Measurements from ENCODE around the gene DDX4.
"Not testable (repeated sequence)": the region's sequence is repeated elsewhere in the genome, so short reads cannot be mapped to it uniquely, and the experiment has no call there.

The DDX4 gene

DNA sequence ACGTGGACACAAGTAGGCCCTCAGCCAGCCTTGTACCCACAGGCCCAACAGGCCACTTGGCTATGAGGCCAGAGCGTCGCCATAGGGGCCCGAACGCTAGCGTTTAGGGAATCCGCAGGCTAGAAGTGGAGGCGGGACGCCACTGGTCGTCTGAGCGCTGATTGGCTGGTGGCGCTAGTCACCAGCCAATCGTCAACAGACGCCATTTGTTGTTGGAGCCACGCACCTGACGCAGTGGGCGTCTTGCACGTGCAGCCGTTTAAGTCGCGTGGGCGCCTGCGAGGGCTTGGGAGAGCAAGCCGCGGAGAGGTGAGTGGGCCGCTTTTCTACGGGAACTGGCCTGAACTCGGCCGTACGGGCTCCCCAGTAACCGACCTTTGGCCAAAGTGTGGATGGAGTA lies at the start of gene DDX4:
Gene DDX4, plus strand, starts transcription at position 269 of the 400 bp plus-strand sequence. CDS start 903 bp downstream, outside the sequence.
- DNase-seq (ENCODE audit: low spot score), result no peak

DNA sequence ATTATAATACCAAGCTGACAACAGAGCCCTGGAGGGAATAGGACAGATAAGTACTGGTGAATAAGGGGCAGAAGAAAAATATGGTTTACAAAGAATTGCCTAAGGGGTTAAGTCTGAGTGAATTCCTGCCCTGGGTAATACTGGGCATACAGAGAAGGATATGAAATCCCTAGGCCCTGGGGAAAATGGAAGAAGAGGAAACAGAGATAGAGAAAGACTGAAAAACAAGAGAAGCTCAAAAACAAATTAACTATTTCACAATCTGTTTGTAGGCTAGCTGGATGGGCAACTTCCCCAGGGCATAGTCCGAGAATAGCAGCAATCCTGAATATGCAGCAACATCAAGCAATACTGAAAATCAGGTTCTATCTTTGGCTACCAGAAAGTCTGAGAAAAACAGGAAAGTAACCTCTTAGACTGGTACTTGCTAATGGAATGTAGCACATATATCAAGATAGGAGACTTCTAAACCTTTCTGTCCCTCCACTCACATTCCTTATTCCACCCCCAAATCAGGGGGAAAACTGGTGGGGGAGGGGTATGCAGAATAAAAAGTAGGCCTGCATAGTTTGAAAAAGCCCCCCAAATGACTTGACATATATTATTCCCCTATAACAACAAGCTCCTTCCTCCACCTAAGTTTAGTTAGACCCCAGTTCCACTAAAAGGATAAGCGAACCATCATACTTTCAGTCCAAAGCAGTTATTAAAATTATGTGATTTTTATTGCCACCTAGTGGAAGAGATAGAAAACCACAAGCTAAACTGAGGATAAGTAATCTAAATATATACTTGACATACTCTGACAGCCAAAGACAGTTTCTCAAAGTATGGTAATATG lies 46.4 kb upstream of the DDX4 start:
- DNase-seq (ENCODE audit: low spot score), result peak; percentile 40

DNA sequence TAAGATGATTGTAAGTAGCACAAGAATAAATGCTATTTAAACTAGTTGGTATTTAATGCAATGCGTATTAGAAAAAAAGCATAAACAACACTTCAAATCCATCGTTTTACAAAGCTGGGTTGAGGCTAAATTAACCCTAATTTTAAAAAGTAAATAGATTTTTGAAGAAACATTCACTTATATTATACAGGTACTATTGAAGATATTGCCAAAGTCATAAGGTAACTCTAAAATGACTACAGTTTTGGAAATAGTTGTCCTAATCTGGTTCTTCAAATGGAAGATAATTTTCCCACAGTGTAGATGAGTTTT lies 45.8 kb upstream of the DDX4 start:
- no peak for DNase-seq (ENCODE audit: low spot score)

DNA sequence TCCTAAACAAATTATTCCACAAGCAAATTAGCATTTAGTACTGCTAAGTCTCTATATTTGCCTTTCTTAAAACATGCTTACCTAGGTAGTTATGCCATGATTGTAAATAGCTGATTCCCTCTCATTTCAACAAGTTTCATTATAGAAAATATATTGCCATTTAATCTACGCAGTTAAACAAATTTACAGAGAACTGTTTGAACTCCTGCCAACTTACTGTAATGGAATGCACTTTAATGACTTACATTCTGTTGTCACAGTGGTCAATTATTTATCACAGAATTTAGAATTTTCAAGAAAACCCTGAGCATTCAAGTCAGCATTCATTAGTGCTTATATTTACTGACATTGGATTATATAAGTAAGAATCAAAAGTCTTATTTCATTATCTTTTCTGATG lies 45.4 kb upstream of the DDX4 start:
- no peak for DNase-seq (ENCODE audit: low spot score)

DNA sequence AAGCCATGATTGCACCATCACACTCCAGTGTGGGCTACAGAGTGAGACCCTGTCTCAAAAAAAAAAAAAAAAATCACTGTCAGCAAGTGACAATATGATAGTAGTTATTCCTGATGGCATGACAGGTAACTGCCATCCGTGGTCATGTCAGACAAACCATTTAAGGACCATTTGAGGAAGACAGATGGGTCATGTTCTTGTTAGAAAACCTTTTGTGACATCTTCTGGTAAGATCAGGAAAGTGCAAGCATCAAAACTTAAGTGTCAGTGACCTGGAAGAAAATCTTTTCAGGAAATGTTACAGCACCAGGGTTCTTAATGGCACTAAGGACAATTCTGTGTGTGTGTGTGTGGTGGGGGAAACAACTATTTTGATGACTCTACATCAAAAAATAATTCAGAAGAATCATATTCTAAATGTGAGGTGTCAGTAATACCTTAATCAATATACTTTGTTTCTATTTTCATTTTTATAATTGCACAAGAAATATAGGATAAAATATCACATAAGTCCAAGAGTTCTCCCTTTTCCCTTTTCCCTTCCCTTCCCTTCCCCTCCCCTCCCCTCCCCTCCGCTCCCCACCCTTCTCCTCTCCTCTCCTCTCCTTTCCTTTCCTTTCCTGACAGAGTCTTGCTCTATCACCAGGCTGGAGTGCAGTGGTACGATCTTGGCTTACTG lies 43.6 kb upstream of the DDX4 start:
- DNase-seq (ENCODE audit: low spot score), result no peak

DNA sequence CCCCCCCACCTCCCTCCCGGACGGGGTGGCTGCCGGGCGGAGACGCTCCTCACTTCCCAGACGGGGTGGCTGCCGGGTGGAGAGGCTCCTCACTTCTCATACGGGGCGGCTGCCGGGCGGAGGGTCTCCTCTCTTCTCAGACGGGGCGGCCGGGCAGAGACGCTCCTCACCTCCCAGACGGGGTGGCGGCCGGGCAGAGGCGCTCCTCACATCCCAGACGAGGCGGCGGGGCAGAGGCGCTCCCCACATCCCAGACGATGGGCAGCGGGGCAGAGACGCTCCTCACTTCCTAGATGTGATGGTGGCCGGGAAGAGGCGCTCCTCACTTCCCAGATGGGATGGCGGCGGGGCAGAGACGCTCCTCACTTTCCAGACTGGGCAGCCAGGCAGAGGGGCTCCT lies 41.2 kb upstream of the DDX4 start:
- DNase-seq (ENCODE audit: low spot score), result not testable (repeated sequence)

DNA sequence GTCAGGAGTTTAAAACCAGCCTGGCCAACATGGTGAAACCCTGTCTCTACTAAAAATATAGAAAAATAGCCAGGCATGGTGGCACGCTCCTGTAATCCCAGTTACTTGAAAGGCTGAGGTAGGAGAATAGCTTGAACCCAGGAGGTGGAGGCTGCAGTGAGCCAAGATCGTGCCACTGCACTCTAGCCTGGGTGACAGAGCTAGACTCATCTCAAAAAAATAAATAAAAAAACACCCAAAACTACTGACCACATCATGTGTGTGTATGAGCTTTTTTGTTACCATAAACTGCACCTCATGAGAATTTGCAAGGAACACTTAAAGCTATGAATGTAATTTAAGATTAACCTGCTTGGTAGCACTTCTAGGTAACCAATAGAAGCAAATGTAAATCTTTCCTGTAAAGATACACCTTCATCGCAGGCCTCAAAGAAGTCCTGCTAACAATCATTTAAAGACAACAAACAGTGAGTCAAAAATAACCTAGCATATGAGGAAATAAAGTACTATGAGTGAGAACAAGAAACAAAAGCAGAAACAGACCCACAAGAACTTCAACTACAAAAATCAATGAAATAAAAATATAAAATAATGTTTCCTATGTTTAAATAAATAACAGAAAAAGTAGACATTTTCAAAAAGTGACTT lies 38.7 kb upstream of the DDX4 start:
- no peak for DNase-seq (ENCODE audit: low spot score)

DNA sequence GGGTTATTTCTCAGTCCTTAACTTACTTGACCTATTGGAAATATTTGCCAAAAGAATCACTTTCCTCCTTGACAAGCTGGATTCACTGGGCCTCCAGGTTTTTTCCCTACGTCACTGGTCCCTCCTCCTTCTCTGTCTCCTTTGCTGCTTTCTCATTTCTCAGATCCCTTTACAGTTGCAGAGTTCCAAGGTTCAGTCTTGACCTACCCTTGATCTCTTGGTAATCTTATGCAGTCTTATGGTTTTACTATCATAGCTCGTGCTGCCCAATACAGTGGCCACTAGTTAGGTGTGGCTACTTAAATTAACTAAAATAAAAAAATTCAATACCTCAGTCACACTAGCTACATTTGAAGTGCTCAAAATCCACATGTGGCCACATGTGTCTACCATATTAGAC lies 37.1 kb upstream of the DDX4 start:
- no peak for DNase-seq (ENCODE audit: low spot score)

DNA sequence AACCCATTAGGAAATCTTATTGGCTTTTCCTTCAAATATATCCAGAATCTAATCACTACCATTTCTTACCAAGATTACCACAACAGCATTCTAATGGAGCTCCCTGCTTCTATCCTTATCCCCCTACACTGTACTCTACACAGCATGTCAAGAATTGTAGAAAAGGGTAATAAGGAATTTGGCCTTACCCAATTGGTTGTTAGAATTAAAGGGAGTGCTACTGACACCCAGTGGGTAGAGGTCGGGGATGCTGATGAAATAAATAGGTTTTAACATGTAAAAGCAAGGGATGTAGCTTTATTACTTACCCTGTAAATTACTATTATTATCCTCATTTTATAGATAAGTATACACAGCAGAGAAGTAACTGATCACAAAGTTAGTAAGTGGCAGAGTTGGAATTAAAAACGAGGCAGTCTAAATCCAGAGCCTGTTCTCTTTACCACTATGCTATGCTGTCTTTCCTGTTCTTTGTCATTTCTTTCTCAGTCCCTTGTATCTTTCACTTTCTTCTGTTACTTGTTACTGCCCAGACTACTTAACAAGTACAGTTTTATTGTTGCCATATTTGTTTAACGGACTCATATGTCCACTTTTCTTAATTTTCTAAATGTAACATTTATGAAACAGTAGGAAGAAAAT lies 36.3 kb upstream of the DDX4 start:
- no peak for DNase-seq (ENCODE audit: low spot score)

DNA sequence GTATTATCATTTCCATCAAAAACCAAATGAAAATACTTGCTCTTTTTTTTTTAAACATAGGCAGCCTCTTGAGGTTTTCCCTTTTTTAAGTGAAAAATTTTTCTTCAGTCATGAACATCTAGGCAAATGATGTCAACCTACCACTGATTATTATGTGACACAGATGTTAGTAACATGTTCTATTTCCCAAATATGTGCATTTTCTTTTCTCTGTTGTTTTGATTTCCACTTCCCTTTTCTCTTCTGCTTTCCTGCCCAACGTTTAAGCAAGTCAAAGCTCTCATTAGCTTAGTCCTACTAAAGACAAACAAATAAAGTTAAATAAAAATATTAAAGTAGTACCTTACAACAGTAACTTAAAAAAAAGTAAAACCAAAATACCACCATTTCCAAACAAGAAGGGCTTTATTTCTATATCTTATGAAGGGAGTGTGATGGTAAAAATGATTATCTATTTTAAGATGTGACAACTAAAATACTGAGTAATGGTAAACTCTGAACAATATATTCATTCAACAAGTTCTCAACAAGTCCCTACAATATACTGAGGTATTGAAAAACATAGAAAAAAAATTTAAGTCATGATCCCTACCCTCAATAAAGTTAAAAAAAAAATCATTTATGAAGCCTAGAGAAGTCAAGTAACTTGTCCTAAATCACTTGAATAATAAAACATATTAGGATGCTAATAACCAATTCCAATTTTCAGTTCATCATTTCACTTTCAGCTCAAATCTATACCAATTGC lies 35.1 kb upstream of the DDX4 start:
- DNase-seq (ENCODE audit: low spot score), result no peak

DNA sequence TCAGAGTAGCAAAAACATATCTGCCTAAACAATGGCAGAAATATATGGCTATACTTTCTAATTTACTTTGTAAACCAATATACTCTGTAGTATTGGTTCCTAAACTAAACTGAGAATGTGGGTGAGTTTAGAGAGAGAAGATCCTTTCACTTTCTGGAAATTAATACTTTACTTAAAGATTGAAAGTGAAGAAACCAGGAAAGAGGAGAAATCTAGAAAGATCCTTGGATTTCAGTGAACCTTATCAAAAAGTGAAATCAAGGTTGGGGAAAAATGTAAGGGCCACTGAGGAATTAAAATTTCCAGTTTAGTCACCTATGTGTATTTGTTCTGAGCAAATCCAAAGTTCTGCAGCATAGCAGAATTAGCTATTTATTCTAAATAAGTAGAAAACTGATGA lies 31.6 kb upstream of the DDX4 start:
- DNase-seq (ENCODE audit: low spot score), result no peak

DNA sequence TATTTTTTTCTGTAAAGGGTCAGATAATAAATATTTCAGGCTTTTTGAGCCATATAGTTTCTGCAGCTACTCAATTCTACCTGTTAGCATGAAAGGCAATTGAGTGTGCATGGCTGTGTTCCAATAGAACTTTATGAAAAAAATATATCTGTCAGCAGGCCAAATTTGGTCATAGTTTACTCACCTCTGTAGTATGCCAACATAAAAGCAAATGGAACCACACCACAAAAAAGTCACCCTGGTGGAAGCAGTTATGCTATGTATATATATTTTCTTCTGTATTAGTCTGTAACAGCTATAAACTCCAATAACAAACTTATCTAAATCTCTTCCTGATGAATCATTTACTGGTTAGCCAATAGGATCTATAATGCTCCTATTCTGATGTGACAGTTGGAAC lies 29.1 kb upstream of the DDX4 start:
- no peak for DNase-seq (ENCODE audit: low spot score)

DNA sequence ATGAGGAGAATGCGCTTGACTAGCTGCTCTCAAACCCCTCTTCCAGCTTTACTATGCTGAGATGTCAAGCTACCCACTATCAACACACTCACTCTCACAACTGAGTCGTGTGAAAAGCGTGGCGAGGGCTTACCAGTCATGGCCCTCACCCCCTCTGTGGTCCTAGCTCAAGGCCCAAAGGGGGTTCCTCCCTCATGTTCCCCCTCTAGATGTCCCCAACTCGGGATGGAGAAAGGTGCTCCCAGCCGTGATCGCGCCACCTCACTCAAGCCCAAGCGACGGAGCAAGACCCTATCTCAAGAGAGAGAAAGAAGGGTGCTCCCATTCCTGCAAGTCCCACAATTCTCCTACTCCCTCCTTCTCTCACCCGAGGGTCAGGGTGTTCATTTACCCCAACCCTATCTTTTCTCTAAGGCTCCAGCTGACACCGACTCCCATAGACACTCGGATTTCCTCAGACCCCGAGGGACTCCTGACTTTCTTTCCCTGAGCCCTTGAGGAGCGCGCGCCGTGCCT lies 26.3 kb upstream of the DDX4 start:
- DNase-seq (ENCODE audit: low spot score), result no peak

DNA sequence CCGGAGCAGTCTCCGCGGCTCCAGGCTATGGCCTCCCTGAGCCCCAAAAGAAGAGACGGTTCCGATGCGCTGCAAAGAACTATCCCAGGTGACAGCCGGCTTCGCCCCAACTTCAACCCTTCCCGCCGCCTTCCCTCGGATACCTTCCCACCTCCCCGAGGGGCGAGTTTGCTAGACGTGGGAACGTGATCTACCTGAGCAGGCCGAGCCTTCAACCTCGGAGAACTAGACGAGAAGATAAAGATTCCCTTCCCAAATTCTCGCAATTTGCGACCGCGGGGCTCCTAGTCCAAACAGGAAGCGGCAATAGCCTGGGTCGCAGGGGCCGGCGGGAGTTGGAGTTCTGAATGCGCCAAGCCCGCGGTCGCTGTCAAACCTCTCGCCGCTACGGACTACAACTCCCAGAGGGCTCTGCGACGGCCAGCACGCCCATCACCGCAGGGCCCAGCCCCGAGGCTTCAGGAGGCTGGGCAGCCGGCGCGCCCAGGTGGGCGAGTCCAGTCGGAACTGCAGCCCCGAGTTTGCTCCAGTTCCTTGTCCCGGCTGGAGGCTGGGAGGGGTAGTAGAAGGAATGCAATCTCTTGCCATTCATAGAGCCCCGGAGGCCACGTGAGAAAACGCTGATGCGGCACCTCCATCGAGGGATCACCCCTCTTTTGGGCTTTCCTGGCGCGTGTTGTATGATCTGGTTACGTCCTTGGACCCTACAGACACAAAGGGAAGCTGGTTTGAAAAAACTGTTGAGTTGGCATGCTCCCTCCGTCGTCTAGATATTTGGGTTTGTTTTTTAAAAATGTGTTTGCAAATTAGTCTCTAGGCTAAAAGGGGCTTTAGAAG lies 25.6 kb upstream of the DDX4 start, which contains the start of gene SLC38A9:
Gene SLC38A9, minus strand, starts transcription at position 302 of the 837 bp plus-strand sequence. CDS start 14,366 bp downstream, outside the sequence.
- peak; percentile 98 for DNase-seq (ENCODE audit: low spot score)

DNA sequence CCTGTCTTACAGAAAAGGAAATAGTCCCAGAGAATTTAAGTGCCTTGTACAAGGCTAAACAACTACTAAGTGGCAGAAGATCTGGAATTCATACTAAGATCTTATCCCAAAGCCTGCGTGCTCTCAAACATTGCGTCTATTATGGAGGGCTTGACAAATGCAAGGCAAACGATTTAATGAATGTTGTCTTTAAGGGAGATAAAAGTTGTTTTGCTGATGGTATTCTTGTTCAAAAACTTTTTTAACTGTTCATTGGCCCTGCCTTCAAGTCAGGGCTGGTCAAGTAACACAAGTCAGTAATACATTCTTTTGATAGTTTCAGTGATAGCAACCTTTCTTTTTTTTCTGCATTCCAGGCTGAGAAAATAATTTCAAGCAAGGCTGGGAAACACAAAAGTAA lies 24.0 kb upstream of the DDX4 start:
- DNase-seq (ENCODE audit: low spot score), result no peak

DNA sequence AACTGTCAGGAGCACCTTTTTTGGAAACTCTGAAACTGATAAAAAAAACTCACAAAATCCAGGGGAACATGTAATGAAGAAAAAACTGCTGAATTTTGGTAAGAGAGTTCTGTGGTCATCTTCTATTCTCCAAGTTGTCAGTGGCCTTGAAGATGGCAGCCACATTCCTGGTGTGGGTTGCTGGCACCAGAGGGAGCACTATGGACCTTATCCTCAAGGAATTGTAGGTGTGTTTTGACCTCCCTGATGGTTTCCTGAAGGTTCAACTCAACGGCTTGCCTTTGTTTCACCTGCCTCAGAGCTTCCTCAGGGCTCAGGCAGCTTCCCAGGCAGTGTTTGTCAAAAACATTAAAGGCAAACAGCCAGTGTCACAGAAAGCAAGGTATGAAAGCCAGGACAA lies 23.5 kb upstream of the DDX4 start:
- DNase-seq (ENCODE audit: low spot score), result peak; percentile 9

DNA sequence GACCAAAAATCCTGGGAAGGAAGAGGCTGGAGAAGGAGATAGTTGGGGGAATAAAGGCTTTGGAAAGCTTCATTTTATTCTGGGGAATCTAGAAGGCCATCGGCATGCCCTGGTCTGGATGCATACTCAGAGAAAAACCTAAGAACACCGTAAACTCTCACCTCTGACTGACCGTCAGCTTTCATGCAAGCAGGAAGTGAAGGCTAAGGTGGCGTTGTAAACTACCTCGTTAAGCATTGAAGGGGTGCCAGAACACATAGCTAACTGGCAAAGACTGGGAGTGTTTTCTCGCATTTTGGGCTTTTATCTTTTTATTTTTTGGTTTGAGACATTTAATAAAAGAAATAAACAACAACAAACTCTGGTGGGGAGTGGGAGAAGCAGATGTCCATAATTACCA lies 23.1 kb upstream of the DDX4 start:
- DNase-seq (ENCODE audit: low spot score), result no peak

DNA sequence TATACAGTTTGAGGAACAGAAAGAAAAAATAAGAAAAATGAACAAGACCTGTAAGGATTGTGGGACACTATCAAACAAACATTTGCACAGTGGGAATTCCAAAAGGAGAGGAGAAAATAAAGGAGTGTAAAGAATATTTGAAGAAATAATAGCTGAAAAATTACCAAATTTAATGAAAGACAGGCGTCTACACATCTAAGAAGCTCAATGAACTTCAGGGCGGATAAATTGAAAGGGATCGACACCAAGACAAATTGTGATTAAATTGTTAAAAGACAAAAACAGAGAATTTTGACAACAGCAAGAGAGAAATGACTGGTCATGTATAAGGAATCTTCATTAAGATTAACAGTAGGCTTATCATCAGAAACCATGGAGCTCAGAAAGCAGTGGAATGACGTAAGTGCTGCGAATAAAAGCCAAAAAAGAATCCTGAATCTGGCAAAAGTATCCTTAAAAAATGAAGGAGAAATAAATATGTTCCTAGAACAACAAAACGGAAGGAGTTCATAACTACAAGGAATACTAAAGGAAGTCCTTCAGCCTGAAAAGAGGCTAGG lies 22.3 kb upstream of the DDX4 start:
- no peak for DNase-seq (ENCODE audit: low spot score)

DNA sequence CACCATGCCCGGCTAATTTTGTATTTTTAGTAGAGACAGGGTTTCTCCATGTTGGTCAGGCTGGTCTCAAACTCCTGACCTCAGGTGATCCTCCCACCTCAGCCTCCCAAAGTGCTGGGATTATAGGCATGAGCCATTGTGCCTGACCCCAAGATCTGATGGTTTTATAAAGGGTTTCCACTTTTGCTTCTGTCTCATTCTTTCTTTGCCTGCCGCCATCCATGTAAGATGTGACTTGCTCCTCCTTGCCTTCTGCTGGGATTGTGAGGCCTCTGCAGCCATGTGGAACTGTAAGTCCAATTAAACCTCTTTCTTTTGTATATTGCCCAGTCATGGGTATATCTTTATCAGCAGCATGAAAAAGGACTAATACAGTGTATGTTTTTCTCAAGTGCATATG lies 18.8 kb upstream of the DDX4 start:
- not testable (repeated sequence) for DNase-seq (ENCODE audit: low spot score)

DNA sequence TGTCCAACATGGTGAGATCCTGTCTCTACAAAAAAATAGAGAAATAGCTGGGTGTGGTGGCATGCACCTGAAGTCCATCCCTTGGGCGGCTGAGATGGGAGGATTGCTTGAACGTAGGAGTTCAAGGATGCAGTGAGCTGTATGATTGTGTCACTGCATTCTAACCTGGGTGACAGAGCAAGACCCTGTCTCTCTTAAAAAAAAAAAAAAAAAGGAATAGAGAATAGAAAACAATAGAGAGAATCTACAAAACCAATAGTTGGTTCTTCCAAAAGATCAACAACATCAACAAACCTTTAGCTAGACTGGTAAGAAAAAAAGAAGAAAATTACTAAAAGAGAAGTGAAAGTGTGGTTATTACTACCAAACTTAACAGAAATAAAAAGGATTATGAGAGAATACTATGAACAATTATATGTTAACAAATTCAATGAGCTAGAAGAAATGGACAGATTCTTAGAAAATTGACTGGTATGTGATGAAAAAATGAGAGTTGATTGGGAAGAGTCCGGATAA lies 17.6 kb upstream of the DDX4 start:
- no peak for DNase-seq (ENCODE audit: low spot score)
